ENCODE results near the gene PCDHA6. TPM values are rescaled to one million over a fixed set of nuclear protein-coding genes. Genes with fewer than 3 reads are reported as not detected.
A peak's percentile ranks its signal among the peaks of the same experiment; 100 is the strongest.
"Not testable (repeated sequence)": the region's sequence is repeated elsewhere in the genome, so short reads cannot be mapped to it uniquely, and the experiment has no call there.

PCDHA6 gene
- total RNA-seq, 4 donors from 2014 or later = 0.64 to 3.0 (median 1.2) TPM; not detected in 1

DNA sequence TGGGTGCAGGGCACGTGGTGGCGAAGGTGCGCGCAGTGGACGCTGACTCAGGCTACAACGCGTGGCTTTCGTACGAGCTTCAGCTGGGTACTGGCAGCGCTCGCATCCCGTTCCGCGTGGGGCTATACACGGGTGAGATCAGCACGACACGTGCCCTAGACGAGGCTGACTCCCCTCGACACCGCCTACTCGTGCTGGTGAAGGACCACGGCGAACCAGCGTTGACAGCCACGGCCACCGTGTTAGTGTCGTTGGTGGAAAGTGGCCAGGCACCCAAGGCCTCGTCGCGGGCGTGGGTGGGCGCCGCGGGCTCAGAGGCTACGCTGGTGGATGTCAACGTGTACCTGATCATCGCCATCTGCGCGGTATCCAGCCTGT, 31.1 kb upstream of the PCDHA6 start:
- intact Hi-C loops (cut with DNase I; ENCODE audit: low total_unique reads) = no loop called here
- no peak for DNase-seq
- TF ChIP-seq POLR2A (IDR thresholded peaks at IDR 0.05) (no peak), POLR2AphosphoS5 (IDR thresholded peaks at IDR 0.05) (no peak), EP300 (IDR thresholded peaks at IDR 0.05; ENCODE audit: low read depth) (no peak)
- TF ChIP-seq, protein P1, sequence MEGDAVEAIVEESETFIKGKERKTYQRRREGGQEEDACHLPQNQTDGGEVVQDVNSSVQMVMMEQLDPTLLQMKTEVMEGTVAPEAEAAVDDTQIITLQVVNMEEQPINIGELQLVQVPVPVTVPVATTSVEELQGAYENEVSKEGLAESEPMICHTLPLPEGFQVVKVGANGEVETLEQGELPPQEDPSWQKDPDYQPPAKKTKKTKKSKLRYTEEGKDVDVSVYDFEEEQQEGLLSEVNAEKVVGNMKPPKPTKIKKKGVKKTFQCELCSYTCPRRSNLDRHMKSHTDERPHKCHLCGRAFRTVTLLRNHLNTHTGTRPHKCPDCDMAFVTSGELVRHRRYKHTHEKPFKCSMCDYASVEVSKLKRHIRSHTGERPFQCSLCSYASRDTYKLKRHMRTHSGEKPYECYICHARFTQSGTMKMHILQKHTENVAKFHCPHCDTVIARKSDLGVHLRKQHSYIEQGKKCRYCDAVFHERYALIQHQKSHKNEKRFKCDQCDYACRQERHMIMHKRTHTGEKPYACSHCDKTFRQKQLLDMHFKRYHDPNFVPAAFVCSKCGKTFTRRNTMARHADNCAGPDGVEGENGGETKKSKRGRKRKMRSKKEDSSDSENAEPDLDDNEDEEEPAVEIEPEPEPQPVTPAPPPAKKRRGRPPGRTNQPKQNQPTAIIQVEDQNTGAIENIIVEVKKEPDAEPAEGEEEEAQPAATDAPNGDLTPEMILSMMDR (IDR thresholded peaks at IDR 0.05) = no peak

DNA sequence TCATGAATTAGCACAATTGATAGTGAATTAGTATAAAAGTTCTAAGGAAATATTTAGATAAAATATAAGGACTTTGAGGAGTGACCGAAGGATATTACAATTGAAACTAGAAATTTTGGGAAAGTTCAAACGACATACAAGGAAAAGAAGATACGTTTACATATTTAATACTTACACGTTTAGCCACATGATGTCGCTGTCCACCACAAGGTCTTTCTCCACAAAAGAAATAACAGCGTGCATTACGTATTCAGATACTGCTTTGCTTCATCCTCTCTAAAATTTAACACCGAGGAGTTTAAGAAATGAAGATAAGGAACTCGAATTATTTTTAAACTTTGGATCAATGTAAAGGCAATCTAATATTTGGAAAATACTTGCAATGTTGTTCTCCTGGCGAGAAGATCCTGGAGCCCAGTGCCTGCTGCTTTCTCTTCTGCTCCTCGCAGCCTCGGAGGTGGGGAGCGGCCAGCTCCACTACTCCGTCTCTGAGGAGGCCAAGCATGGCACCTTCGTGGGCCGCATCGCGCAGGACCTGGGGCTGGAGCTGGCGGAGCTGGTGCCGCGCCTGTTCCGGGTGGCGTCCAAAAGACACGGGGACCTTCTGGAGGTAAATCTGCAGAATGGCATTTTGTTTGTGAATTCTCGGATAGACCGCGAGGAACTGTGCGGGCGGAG, 26.8 kb upstream of the PCDHA6 start, which contains the start of gene PCDHA3:
Gene PCDHA3 (plus strand): TSS at position 242 of the 678 bp plus-strand sequence.
- H3K27me3 ChIP-seq = peaks cover 9% of the 10 kb centered on the region
- H3K4me1 ChIP-seq = no peaks in the 10 kb centered on the region
- in situ Hi-C loops (cut with MboI; ENCODE audit: low pct_ligation_motif_present in 1 of 4, low pct_unique_long_range_greater_than_20kb in 1 of 4, low sequenced_read_pairs in 3 of 4) (no loop called here), intact Hi-C loops (cut with DNase I; ENCODE audit: low total_unique reads) (no loop called here)
- no peaks in the 10 kb centered on the region for H3K36me3 ChIP-seq
- no peak for DNase-seq
- WGBS, 2 donors (ENCODE audit: low coverage in 1 of 2) = 35 to 50% methylated on average over 13 to 29 of the region's 29 CpGs
- TF ChIP-seq POLR2AphosphoS5 (IDR thresholded peaks at IDR 0.05) (no peak), POLR2A (IDR thresholded peaks at IDR 0.05) (no peak)
- TF ChIP-seq, protein P1 (IDR thresholded peaks at IDR 0.05) = peak in 1 of 5 experiments; percentile 22
- peak within 1 kb of the TSS in 1 of 4 donors; percentile 11 for H3K27ac ChIP-seq
- peaks cover 5 to 38% of the 10 kb centered on the region in 2 donors for H3K9me3 ChIP-seq
- peak within 1 kb of the TSS in 2 of 4 donors; percentile 17 to 23 for H3K4me3 ChIP-seq

More for the DNA sequence above, 31.1 kb upstream of the PCDHA6 start:
- Histone ChIP-seq H3K9me3 (peaks cover 15 to 42% of the 10 kb centered on the region in 2 donors), H3K4me3 (no peak overlapping the region), H3K36me3 (no peaks in the 10 kb centered on the region), H3K27me3 (peaks cover 24% of the 10 kb centered on the region), H3K4me1 (no peaks in the 10 kb centered on the region), H3K27ac (no peak overlapping the region)
- WGBS, 2 donors (ENCODE audit: low coverage in 1 of 2) = 89% methylated on average over 29 of the region's 39 CpGs; no CpG with 5 or more reads in 1 of the 2 donors
- in situ Hi-C loops (cut with MboI; ENCODE audit: low pct_ligation_motif_present in 1 of 4, low pct_unique_long_range_greater_than_20kb in 1 of 4, low sequenced_read_pairs in 3 of 4) = no loop called here

DNA sequence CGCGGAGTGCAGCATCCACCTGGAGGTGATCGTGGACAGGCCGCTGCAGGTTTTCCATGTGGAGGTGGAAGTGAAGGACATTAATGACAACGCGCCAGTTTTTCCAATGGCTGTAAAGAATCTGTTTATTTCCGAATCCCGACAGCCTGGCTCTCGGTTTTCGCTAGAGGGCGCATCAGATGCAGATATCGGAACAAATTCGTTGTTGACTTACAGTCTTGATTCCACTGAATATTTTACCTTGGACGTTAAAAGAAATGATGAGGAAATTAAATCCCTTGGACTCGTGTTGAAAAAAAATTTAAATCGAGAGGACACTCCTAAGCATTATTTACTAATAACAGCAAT, 26.3 kb upstream of the PCDHA6 start:
- no peaks in the 10 kb centered on the region for H3K4me1 ChIP-seq
- in situ Hi-C loops (cut with MboI; ENCODE audit: low pct_ligation_motif_present in 1 of 4, low pct_unique_long_range_greater_than_20kb in 1 of 4, low sequenced_read_pairs in 3 of 4) (no loop called here), intact Hi-C loops (cut with DNase I; ENCODE audit: low total_unique reads) (no loop called here)
- TF ChIP-seq POLR2A (IDR thresholded peaks at IDR 0.05) = no peak
- TF ChIP-seq POLR2AphosphoS5 (IDR thresholded peaks at IDR 0.05) = no peak
- TF ChIP-seq, protein P1 (IDR thresholded peaks at IDR 0.05) = no peak
- no peak for TF ChIP-seq EP300 (IDR thresholded peaks at IDR 0.05; ENCODE audit: low read depth)
- peaks cover 8% of the 10 kb centered on the region for H3K27me3 ChIP-seq
- H3K9me3 ChIP-seq = peaks cover 5 to 33% of the 10 kb centered on the region in 2 donors
- H3K4me3 ChIP-seq = peak overlapping the region in 2 of 4 donors; percentile 17 to 23
- no peaks in the 10 kb centered on the region for H3K36me3 ChIP-seq
- no peak for DNase-seq
- 53 to 56% methylated on average over 15 to 16 of the region's 16 CpGs for WGBS, 2 donors (ENCODE audit: low coverage in 1 of 2)
- H3K27ac ChIP-seq = peak overlapping the region in 1 of 4 donors; percentile 11

DNA sequence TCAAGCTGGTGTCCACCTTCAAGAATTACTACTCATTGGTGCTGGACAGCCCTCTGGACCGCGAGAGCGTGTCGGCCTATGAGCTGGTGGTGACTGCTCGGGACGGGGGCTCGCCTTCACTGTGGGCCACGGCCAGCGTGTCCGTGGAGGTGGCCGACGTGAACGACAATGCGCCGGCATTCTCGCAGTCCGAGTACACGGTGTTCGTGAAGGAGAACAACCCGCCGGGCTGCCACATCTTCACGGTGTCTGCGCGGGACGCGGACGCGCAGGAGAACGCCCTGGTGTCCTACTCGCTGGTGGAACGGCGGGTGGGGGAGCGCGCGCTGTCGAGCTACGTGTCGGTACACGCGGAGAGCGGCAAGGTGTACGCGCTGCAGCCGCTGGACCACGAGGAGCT, 25.4 kb upstream of the PCDHA6 start:
- 87% methylated on average over 44 of the region's 45 CpGs; no CpG with 5 or more reads in 1 of the 2 donors for WGBS, 2 donors (ENCODE audit: low coverage in 1 of 2)

More for the DNA sequence above, 25.4 kb upstream of the PCDHA6 start:
- H3K36me3 ChIP-seq; H3K4me1 ChIP-seq; H3K27me3 ChIP-seq; intact Hi-C loops (cut with DNase I; ENCODE audit: low total_unique reads); H3K4me3 ChIP-seq; H3K27ac ChIP-seq; DNase-seq; in situ Hi-C loops (cut with MboI; ENCODE audit: low pct_ligation_motif_present in 1 of 4, low pct_unique_long_range_greater_than_20kb in 1 of 4, low sequenced_read_pairs in 3 of 4): not testable (repeated sequence)
- H3K9me3 ChIP-seq = peaks cover 5 to 31% of the 10 kb centered on the region in 2 donors
